Occipital lobe (tissue), 2 donors: ENCODE measurements around the gene NUP58. TPM values are rescaled to one million over a fixed set of nuclear protein-coding genes. Genes with fewer than 3 reads are reported as not detected.
A peak's percentile ranks its signal among the peaks of the same experiment; 100 is the strongest.
"Not testable (repeated sequence)": the region's sequence is repeated elsewhere in the genome, so short reads cannot be mapped to it uniquely, and the experiment has no call there.

Source experiments
- DNase-seq: peaks from one replicate; lab custom pipeline; 2025; lab: John Stamatoyannopoulos, UW
- total RNA-seq: library from RNA; depleted of rRNA; stranded (reverse); fragments of >200 nt; gene quantifications from one replicate; pipeline ENCODE4 v1.2.3, GENCODE V29; 2014

Gene NUP58
- total RNA-seq, 1 donor from 2014 or later = 135 TPM

- no peak for DNase-seq
Observed at GRCh38 chr13:25302121-25302520, 696 bp downstream of the NUP58 start.

GRCh38 chr13:25306671-25307464 is 5.4 kb downstream of the NUP58 start:
- DNase-seq = no peak

GRCh38 chr13:25310891-25311290 is 9.5 kb downstream of the NUP58 start:
- DNase-seq = no peak

- DNase-seq = not testable (repeated sequence)
Observed at GRCh38 chr13:25318946-25319345, 17.5 kb downstream of the NUP58 start.

- no peak for DNase-seq
Observed at GRCh38 chr13:25319771-25320170, 18.3 kb downstream of the NUP58 start.

- no peak for DNase-seq
Observed at GRCh38 chr13:25324100-25324499, 22.7 kb downstream of the NUP58 start.

- DNase-seq = no peak
Observed at GRCh38 chr13:25329706-25330105, 28.3 kb downstream of the NUP58 start.

- DNase-seq = no peak
Observed at GRCh38 chr13:25330541-25330940, 29.1 kb downstream of the NUP58 start.

- no peak for DNase-seq
Observed at GRCh38 chr13:25335856-25336255, 34.4 kb downstream of the NUP58 start.

- DNase-seq = no peak
Observed at GRCh38 chr13:25345576-25345975, 44.2 kb downstream of the NUP58 start.

- no peak for DNase-seq
Observed at GRCh38 chr13:25347151-25347550, 45.7 kb downstream of the NUP58 start.

GRCh38 chr13:25351404-25351803 is 50.0 kb downstream of the NUP58 start:
- no peak for DNase-seq

GRCh38 chr13:25352230-25352629 is 50.8 kb downstream of the NUP58 start:
- DNase-seq = no peak

GRCh38 chr13:25352806-25353205 is 51.4 kb downstream of the NUP58 start:
- no peak for DNase-seq

GRCh38 chr13:25353344-25353743 is 51.9 kb downstream of the NUP58 start:
- DNase-seq = no peak

GRCh38 chr13:25354377-25354776 is 53.0 kb downstream of the NUP58 start:
- DNase-seq = no peak

GRCh38 chr13:25360443-25360842 is 59.0 kb downstream of the NUP58 start:
- not testable (repeated sequence) for DNase-seq

- no peak for DNase-seq
Observed at GRCh38 chr13:25365720-25366235, 64.4 kb downstream of the NUP58 start.

GRCh38 chr13:25371158-25371874 is 69.9 kb downstream of the NUP58 start:
- no peak for DNase-seq

GRCh38 chr13:25371875-25372283 is 70.5 kb downstream of the NUP58 start, which contains the start of gene ATP8A2:
TSS of gene ATP8A2 (plus strand) at chr13:25371974. CDS start at chr13:25372213, 239 bp downstream.
- DNase-seq = no peak

GRCh38 chr13:25372284-25373081 is 71.1 kb downstream of the NUP58 start:
- DNase-seq = peak; percentile 43
